GM12878 (cell line): ENCODE measurements around the gene RTEL1. TPM values are rescaled to one million over a fixed set of nuclear protein-coding genes. Genes with fewer than 3 reads are reported as not detected.

Experiments used
- ATAC-seq: fragments of 200-7000 bp; cut with Tn5 transposase; 3 replicates; pipeline ENCODE4 v1.9.1; 2020; ENCODE audit warnings: mild to moderate bottlenecking, moderate library complexity
- BruUV-seq: library from RNA; stranded (reverse); fragments of 400-500 nt; replicated peaks from 2 replicates; lab custom pipeline; 2021; lab: Mats Ljungman, UMichigan
- CTCF ChIA-PET: fragments of 300-600 bp; sonication (Branson Sonifier 250); formaldehyde crosslinking; extraction: SDS; loops from one replicate; lab custom pipeline; 2021; ENCODE audit warnings: inconsistent platforms; lab: Yijun Ruan, JAX
- POLR2A ChIA-PET: fragments of 350-600 bp; formaldehyde crosslinking; extraction: SDS; loops from one replicate; lab custom pipeline; 2021; ENCODE audit warnings: inconsistent platforms; lab: Charles Lee
- RAD21 ChIA-PET: fragments of 300-600 bp; sonication (Branson Sonifier 250); formaldehyde crosslinking; loops from one replicate; lab custom pipeline; 2023; ENCODE audit warnings: antibody characterized with exemption; ENCODE audit not compliant: unreplicated experiment; lab: Charles Lee
- SMC1A ChIA-PET: fragments of 300-600 bp; sonication (Branson Sonifier 250); formaldehyde crosslinking; loops from one replicate; lab custom pipeline; 2023; ENCODE audit not compliant: unreplicated experiment, uncharacterized antibody; lab: Charles Lee
- DNase-seq: peaks from one replicate; pipeline ENCODE4 v3.0.0-alpha.2; 2011; ENCODE audit warnings: low read depth, low spot score
- FAIRE-seq: peaks from 3 replicates; lab custom pipeline; 2011; peaks lifted over from hg19 to GRCh38; lab: Jason Lieb, UNC
- H2AFZ ChIP-seq: 2 replicates; pipeline ENCODE4 v1.6.0; 2011; ENCODE audit warnings: low read depth, low read length, control low read depth; ENCODE audit not compliant: control insufficient read depth
- H3K27ac ChIP-seq: 2 replicates; pipeline ENCODE4 v1.5.1; 2011; ENCODE audit warnings: control low read depth; ENCODE audit not compliant: control insufficient read depth, insufficient read depth
- H3K27me3 ChIP-seq, 2 experiments: replicated peaks in 1 of 2; 2 replicates each; pipeline versions ENCODE4 v1.6.0 to v1.6.1; 2011; ENCODE audit warnings: low read length in 1 of 2; ENCODE audit not compliant: control insufficient read depth in 2 of 2, insufficient read depth in 2 of 2
- H3K36me3 ChIP-seq, 2 experiments: 2 replicates each; pipeline ENCODE4 v1.5.1; 2011; ENCODE audit warnings: low read length in 1 of 2; ENCODE audit not compliant: control insufficient read depth in 2 of 2, insufficient read depth in 2 of 2
- H3K4me1 ChIP-seq: 2 replicates; pipeline ENCODE4 v1.6.1; 2011; ENCODE audit warnings: mild to moderate bottlenecking, low read length, moderate library complexity, mixed read lengths; ENCODE audit not compliant: control insufficient read depth, insufficient read depth
- H3K4me2 ChIP-seq: 2 replicates; pipeline ENCODE4 v1.6.0; 2011; ENCODE audit warnings: control low read depth; ENCODE audit not compliant: control insufficient read depth, insufficient read depth
- H3K4me3 ChIP-seq: fragments of 200-600 bp; sonication (generic); 2 replicates; pipeline ENCODE4 v1.5.1; 2016
- H3K79me2 ChIP-seq: 2 replicates; pipeline ENCODE4 v1.6.0; 2011; ENCODE audit warnings: low read length; ENCODE audit not compliant: control insufficient read depth, insufficient read depth
- H3K9ac ChIP-seq: 2 replicates; pipeline ENCODE4 v1.8.0; 2011; ENCODE audit warnings: low read length, control low read depth, mixed read lengths; ENCODE audit not compliant: control insufficient read depth, insufficient read depth
- H3K9me3 ChIP-seq: replicated peaks from 3 replicates; pipeline ENCODE4 v1.5.1; 2011; ENCODE audit warnings: mild to moderate bottlenecking, low read length; ENCODE audit not compliant: control insufficient read depth, insufficient read depth
- H4K20me1 ChIP-seq: 2 replicates; pipeline ENCODE4 v1.6.0; 2011; ENCODE audit not compliant: control insufficient read depth, insufficient read depth
- BHLHE40 ChIP-seq, 2 experiments: fragments of 450-650 bp in 1 of 2; IDR thresholded peaks; 2 replicates each; pipeline ENCODE4 v1.6.1; 2011 to 2017; ENCODE audit warnings: low read depth in 2 of 2, borderline replicate concordance in 1 of 2, improper control_type of control experiment in 1 of 2, low read length in 1 of 2, mild to moderate bottlenecking in 1 of 2
- CHD1 ChIP-seq: IDR thresholded peaks from 2 replicates; pipeline ENCODE4 v1.6.1; 2012; ENCODE audit warnings: low read depth, low read length, improper control_type of control experiment
- CREB1 ChIP-seq: IDR thresholded peaks from 2 replicates; pipeline ENCODE4 v1.6.1; 2012; ENCODE audit warnings: low read depth, mild to moderate bottlenecking, inconsistent platforms
- ETV6 ChIP-seq, 2 experiments: fragments of 450-650 bp in 1 of 2; IDR thresholded peaks in 1 of 2; conservative IDR thresholded peaks in 1 of 2; 2 replicates each; pipeline ENCODE4 v1.6.1; 2014; ENCODE audit warnings: antibody characterized with exemption in 1 of 2, borderline replicate concordance in 1 of 2, low read depth in 1 of 2, mild to moderate bottlenecking in 1 of 2, moderate library complexity in 1 of 2
- MEF2B ChIP-seq: fragments of 450-650 bp; IDR thresholded peaks from 2 replicates; pipeline ENCODE4 v1.6.1; 2018; ENCODE audit warnings: mild to moderate bottlenecking, moderate library complexity; ENCODE audit not compliant: partially characterized antibody, poor library complexity, severe bottlenecking
- NKRF ChIP-seq: fragments of 450-650 bp; conservative IDR thresholded peaks from 2 replicates; pipeline ENCODE4 v1.6.1; 2017; ENCODE audit warnings: mild to moderate bottlenecking, moderate library complexity
- POLR2A ChIP-seq: IDR thresholded peaks from 2 replicates; pipeline ENCODE4 v1.6.1; 2011; ENCODE audit warnings: low read depth, mild to moderate bottlenecking, low read length
- RAD51 ChIP-seq: fragments of 450-650 bp; IDR thresholded peaks from 2 replicates; pipeline ENCODE4 v1.6.1; 2016; ENCODE audit warnings: moderate library complexity, mild to moderate bottlenecking, inconsistent platforms
- SMC3 ChIP-seq: IDR thresholded peaks from 2 replicates; pipeline ENCODE4 v1.6.1; 2011; ENCODE audit warnings: low read length, improper control_type of control experiment, borderline replicate concordance
- TCF3 ChIP-seq: IDR thresholded peaks from 2 replicates; pipeline ENCODE4 v1.6.1; 2012; ENCODE audit warnings: low read depth, mild to moderate bottlenecking, low read length, borderline replicate concordance; ENCODE audit not compliant: insufficient read depth
- YBX1 ChIP-seq: fragments of 450-650 bp; IDR thresholded peaks from 2 replicates; pipeline ENCODE4 v1.6.1; 2016; ENCODE audit warnings: antibody characterized with exemption
- ZZZ3 ChIP-seq: IDR thresholded peaks from 2 replicates; pipeline ENCODE4 v1.6.1; 2011; ENCODE audit warnings: low read depth; ENCODE audit not compliant: control insufficient read depth, insufficient read length
- WGBS: methylation state at CpG from one replicate; pipeline ENCODE4 v1.1.6; 2016; ENCODE audit warnings: low lambda C conversion rate; ENCODE audit not compliant: insufficient replicate concordance, insufficient coverage; ENCODE audit errors: missing lambda C conversion rate; 5-methylcytosine and 5-hydroxymethylcytosine counted together
- in situ Hi-C: fragments of 300-500 bp; cut with MboI; formaldehyde crosslinking; loops from 9 replicates; pipeline ENCODE4 v1.14.3; 2018; ENCODE audit warnings: mixed read lengths
- intact Hi-C: fragments of 100-400 bp; cut with micrococcal nuclease; formaldehyde crosslinking; loops from one replicate; pipeline ENCODE4 v1.14.2; 2022; ENCODE audit not compliant: unreplicated experiment
- polyA plus RNA-seq, 11 experiments: library from polyadenylated mRNA; depleted of rRNA in 4 of 11; unstranded in 6 of 11; stranded (reverse) in 5 of 11; fragments of >200 nt; fragmentation: Nextera tagmentation in 4 of 11; fragmentation: Illumina TruSeq in 1 of 11; extraction: Ambion mirVana in 4 of 11; extraction: Trizol in 1 of 11; gene quantifications; 1 replicate in 1 of 11; 2 replicates in 10 of 11; pipeline versions ENCODE4 v1.2.1 to v1.2.3, GENCODE V29; 2011 to 2016; ENCODE audit warnings: inconsistent platforms in 2 of 11, missing spikeins in 2 of 11, low read depth in 1 of 11
- total RNA-seq, 4 experiments: library from RNA; depleted of rRNA in 3 of 4; stranded (reverse); fragments of >200 nt in 3 of 4; fragmentation: Illumina TruSeq in 1 of 4; extraction: Trizol in 1 of 4; gene quantifications; 2 replicates each; pipeline versions ENCODE4 v1.2.1 to v1.2.3, GENCODE V29; 2013 to 2021
- TF ChIP-seq, protein P1 (sequence below): IDR thresholded peaks from 2 replicates; pipeline ENCODE4 v1.6.1; 2011; ENCODE audit warnings: borderline replicate concordance, low read depth, mild to moderate bottlenecking, moderate library complexity, low read length; ENCODE audit not compliant: insufficient read depth, poor library complexity, severe bottlenecking

The RTEL1 gene
- total and polyA plus RNA-seq, 10 of the 15 experiments (the other 5 are each of a cell fraction or from before 2014, with no cell fraction given), result 0.40 to 37.2 (median 15.6) TPM; not detected in 1

DNA sequence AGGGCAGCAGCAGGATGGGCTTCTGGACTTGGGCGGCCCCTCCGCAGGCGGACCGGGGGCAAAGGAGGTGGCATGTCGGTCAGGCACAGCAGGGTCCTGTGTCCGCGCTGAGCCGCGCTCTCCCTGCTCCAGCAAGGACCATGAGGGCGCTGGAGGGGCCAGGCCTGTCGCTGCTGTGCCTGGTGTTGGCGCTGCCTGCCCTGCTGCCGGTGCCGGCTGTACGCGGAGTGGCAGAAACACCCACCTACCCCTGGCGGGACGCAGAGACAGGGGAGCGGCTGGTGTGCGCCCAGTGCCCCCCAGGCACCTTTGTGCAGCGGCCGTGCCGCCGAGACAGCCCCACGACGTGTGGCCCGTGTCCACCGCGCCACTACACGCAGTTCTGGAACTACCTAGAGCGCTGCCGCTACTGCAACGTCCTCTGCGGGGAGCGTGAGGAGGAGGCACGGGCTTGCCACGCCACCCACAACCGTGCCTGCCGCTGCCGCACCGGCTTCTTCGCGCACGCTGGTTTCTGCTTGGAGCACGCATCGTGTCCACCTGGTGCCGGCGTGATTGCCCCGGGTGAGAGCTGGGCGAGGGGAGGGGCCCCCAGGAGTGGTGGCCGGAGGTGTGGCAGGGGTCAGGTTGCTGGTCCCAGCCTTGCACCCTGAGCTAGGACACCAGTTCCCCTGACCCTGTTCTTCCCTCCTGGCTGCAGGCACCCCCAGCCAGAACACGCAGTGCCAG is 38.7 kb downstream of the RTEL1 start, which contains the start of gene TNFRSF6B:
TSS of gene TNFRSF6B (plus strand) at position 25 of the 729 bp plus-strand sequence. CDS start at position 141, 116 bp downstream.
- no TSS peak for BruUV-seq
- Histone ChIP-seq H3K27ac (no peak within 1 kb of the TSS), H3K9ac (no peak within 1 kb of the TSS), H3K36me3 (no peaks in the 10 kb centered on the region; a peak in 1 of 4 replicates), H3K4me1 (peaks cover 16% of the 10 kb centered on the region), H3K27me3 (no peaks in the 10 kb centered on the region), H3K4me2 (no peak within 1 kb of the TSS), H3K79me2 (no peaks in the 10 kb centered on the region), H3K4me3 (no peak within 1 kb of the TSS), H4K20me1 (no peaks in the 10 kb centered on the region), H2AFZ (no peak within 1 kb of the TSS), H3K9me3 (no peaks in the 10 kb centered on the region)
- DNase-seq (no peak), ATAC-seq (no peak), FAIRE-seq (no peak)
- ChIA-PET RAD21 (interaction anchor here (0.5 kb wide), 1 partner anchor 168 kb away, joined by 3 read pairs; the partner anchor contains the start of gene TPD52L2), POLR2A (no interaction called here), SMC1A (no interaction called here), CTCF (interaction anchor here (0.7 kb wide), 1 partner anchor 11 kb away, joined by 3 read pairs; the partner anchor contains the start of genes ARFRP1 and ZGPAT)
- TF ChIP-seq SMC3 (no peak), ETV6 (conservative IDR thresholded peaks at IDR 0.05 in 1 of 2, IDR thresholded peaks at IDR 0.05 in 1 of 2; ENCODE audit: borderline replicate concordance in 1 of 2, low read depth in 1 of 2) (no peak), BHLHE40 (IDR thresholded peaks at IDR 0.05; ENCODE audit: borderline replicate concordance in 1 of 2, low read depth in 2 of 2, low read length in 1 of 2) (no peak), TCF3 (no peak), MEF2B (no peak), CHD1 (no peak), YBX1 (no peak), ZZZ3 (no peak), NKRF (no peak), RAD51 (no peak), POLR2A (peak; percentile 78), CREB1 (0 out of 2 replicates have a peak, but pooled peaks have one; percentile 14)
- TF ChIP-seq, protein P1, sequence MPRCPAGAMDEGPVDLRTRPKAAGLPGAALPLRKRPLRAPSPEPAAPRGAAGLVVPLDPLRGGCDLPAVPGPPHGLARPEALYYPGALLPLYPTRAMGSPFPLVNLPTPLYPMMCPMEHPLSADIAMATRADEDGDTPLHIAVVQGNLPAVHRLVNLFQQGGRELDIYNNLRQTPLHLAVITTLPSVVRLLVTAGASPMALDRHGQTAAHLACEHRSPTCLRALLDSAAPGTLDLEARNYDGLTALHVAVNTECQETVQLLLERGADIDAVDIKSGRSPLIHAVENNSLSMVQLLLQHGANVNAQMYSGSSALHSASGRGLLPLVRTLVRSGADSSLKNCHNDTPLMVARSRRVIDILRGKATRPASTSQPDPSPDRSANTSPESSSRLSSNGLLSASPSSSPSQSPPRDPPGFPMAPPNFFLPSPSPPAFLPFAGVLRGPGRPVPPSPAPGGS, result peak; percentile 20
- intact Hi-C loops, result no loop called here
- WGBS, result 28% methylated on average over 52 of the region's 52 CpGs
- in situ Hi-C loops, result no loop called here
